Subcutaneous abdominal adipose tissue (tissue), 5 donors: ENCODE measurements around the gene ANKRD52.

Experiments used
- H3K27ac ChIP-seq: one replicate; pipeline ENCODE4 v1.7.0; 2013; ENCODE audit warnings: low read depth, mild to moderate bottlenecking, inconsistent platforms, low read length, moderate library complexity
- H3K27me3 ChIP-seq, 5 donors: one replicate each; pipeline ENCODE4 v1.7.0; 2013; ENCODE audit warnings: low read length in 5 of 5, inconsistent platforms in 1 of 5; ENCODE audit not compliant: control insufficient read depth in 5 of 5, insufficient read depth in 4 of 5
- H3K36me3 ChIP-seq, 5 donors: one replicate each; pipeline ENCODE4 v1.7.0; 2013; ENCODE audit warnings: low read length in 5 of 5; ENCODE audit not compliant: control insufficient read depth in 5 of 5, insufficient read depth in 5 of 5
- H3K4me1 ChIP-seq, 5 donors: one replicate each; pipeline ENCODE4 v1.7.0; 2013; ENCODE audit warnings: low read length in 5 of 5, mild to moderate bottlenecking in 3 of 5, moderate library complexity in 1 of 5; ENCODE audit not compliant: control insufficient read depth in 5 of 5, insufficient read depth in 5 of 5
- H3K4me3 ChIP-seq, 5 donors: one replicate each; pipeline ENCODE4 v1.7.0; 2013; ENCODE audit warnings: low read length in 5 of 5, low read depth in 1 of 5
- H3K9ac ChIP-seq, 5 donors: one replicate each; pipeline ENCODE4 v1.7.0; 2013; ENCODE audit warnings: low read length in 5 of 5, mild to moderate bottlenecking in 4 of 5, moderate library complexity in 3 of 5
- H3K9me3 ChIP-seq, 5 donors: one replicate each; pipeline ENCODE4 v1.7.0; 2013; ENCODE audit warnings: low read length in 5 of 5; ENCODE audit not compliant: control insufficient read depth in 5 of 5
- donor health status: healthy.
- donor health status: healthy.
- donor health status: healthy.
- donor health status: healthy.
- donor health status: healthy.

ANKRD52 gene

DNA sequence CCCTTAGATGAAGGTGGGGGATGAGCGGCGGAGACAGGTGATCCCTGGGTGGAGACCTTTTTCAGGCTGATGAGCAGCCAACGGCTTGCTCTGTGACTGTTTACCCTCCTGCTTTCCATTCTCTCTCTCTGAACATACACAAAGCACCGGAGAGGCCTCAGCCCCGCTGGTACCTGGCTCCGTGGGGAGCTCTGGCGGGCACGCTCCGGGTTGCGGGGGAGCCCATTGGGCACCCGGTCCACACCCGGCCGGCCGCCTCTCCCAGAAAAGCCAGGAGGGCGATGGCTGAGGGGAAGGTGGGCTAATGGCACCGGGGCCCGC lies 69.4 kb downstream of the ANKRD52 start:
- Histone ChIP-seq H3K27ac (peak overlapping the region; percentile 65), H3K36me3 (peaks cover 12 to 25% (median 20%) of the 10 kb centered on the region in 5 donors)

DNA sequence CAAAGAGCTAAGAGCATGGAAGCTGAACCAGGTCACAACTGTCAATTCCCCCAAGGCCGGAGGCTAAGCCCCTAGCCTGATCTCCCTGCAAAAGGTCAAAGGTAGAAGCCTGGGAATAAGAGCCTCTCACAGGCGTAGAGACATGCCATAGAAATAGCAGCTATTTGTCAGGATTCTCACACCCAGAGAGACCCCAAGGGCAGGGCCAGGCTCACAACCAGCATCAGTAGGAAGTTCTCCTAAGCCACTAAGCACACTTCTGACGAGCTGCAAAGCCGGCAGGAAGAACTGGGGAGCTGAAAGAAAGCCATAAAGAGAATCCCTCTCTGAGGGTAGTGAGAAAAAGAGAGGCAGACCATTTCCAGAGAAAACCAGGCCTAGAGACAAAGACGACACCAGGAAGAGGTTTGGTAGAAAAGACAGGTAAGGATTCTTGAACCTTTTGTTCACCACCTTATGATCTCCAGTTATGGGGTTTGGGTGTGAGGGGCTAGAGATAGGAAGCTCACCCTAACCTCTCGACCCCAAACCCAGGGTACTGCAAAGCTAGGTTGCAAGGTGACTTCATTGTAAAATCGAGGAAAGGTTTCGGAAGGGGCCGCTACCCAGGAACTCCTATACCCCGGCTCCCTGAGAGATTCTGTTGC lies 69.9 kb downstream of the ANKRD52 start:
- Histone ChIP-seq H3K9me3 (no peaks in the 10 kb centered on the region), H3K36me3 (peaks cover 13 to 30% (median 25%) of the 10 kb centered on the region in 5 donors), H3K4me1 (peaks cover 10 to 46% (median 38%) of the 10 kb centered on the region in 5 donors), H3K9ac (peak overlapping the region; percentile 69 to 91 (median 78)), H3K27ac (peak overlapping the region; percentile 65), H3K4me3 (peak overlapping the region; percentile 68 to 86 (median 78)), H3K27me3 (no peaks in the 10 kb centered on the region)

More for the DNA sequence above, 69.4 kb downstream of the ANKRD52 start:
- H3K4me3 ChIP-seq: peak overlapping the region; percentile 68 to 86 (median 78)
- no peaks in the 10 kb centered on the region for H3K9me3 ChIP-seq
- H3K4me1 ChIP-seq: peaks cover 10 to 46% (median 38%) of the 10 kb centered on the region in 5 donors
- peak overlapping the region; percentile 69 to 91 (median 78) for H3K9ac ChIP-seq
- H3K27me3 ChIP-seq: no peaks in the 10 kb centered on the region
